Measurements from ENCODE around the gene TSC22D4. TPM values are rescaled to one million over a fixed set of nuclear protein-coding genes. Genes with fewer than 3 reads are reported as not detected.
A peak's percentile ranks its signal among the peaks of the same experiment; 100 is the strongest.

Gene TSC22D4
- polyA plus RNA-seq, 1 of the 3 experiments (the other 2 are of a cell fraction): 32.7 TPM

DNA sequence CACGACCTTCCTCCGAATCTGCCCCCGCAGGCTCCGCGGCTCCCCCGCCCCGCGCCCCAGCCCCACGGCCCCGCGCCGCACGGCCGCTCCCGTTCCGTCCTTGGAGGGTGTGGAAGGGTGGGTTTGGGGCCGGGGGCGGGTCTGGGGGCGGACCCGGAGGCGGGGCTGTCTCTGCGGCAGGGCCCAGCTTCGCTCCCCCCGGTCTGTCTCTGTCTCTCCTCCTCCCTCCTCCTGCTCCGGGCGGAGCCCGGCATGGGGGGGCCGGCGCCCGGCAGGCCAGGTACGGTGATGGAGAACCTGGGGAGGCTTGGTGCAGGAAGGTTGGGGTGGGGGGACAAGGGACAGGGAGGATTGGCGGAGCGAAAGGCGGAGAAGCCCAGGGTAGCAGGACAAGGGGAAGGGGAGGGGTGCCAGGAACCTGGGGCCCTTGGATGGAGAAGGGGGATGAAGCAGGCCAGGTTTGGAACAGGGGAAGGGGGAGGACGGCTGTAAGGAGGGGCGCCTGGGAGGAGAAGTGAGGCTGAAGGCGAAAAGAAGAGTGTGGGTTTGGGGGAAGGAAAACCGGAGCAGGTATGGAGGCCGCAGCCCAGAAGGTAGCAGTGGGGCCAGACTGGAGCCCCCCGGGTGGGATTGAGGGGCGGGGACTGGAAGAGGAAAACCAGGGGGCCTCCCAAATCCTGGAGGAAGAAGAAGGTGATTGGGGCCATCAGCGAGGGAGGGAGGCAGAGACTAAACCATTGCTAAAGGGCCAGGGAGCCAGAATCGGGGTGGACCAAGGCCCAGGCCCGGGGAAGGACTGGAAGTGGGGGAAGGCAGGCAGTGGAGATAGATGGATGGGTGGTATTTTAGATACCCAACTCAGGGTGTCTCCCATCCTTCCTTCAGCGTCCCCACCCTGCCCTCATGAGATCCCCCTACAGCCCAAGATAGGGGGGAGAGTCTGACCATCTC is 5.0 kb upstream of the TSC22D4 start, which contains the start of gene NYAP1:
NYAP1 (plus strand) TSS at position 206 of the 951 bp plus-strand sequence. CDS start 1,385 bp downstream, outside the sequence.
- Histone ChIP-seq H3K9ac (peak within 1 kb of the TSS; percentile 73), H3K36me3 (replicated peaks in 1 of 2; ENCODE audit: control insufficient read depth in 1 of 2, insufficient read depth in 2 of 2, low read length in 1 of 2) (peaks cover 0 to 6% of the 10 kb centered on the region in 2 experiments), H3K79me2 (ENCODE audit: insufficient read depth) (peaks cover 5% of the 10 kb centered on the region; the same call in 1 of the 2 replicates), H2AFZ (ENCODE audit: low read depth) (peak within 1 kb of the TSS; percentile 93), H3K27ac (ENCODE audit: low read depth in 2 of 2, low read length in 1 of 2) (peak within 1 kb of the TSS; percentile 9 to 62; a peak in 1 of 4 replicates), H3K4me1 (ENCODE audit: control insufficient read depth in 1 of 2, insufficient read depth in 2 of 2, low read depth in 1 of 2, low read length in 1 of 2) (peaks cover 4 to 28% of the 10 kb centered on the region in 2 experiments; a peak in 2 of 4 replicates), H3F3A (replicated peaks; ENCODE audit: insufficient read depth) (peaks cover 6% of the 10 kb centered on the region), H3K27me3 (ENCODE audit: insufficient read depth) (no peaks in the 10 kb centered on the region), H4K20me1 (ENCODE audit: insufficient read depth) (no peaks in the 10 kb centered on the region), H3K9me2 (no peaks in the 10 kb centered on the region), H3K9me3 (no peaks in the 10 kb centered on the region), H3K4me2 (peak within 1 kb of the TSS; percentile 93), H3K4me3 (ENCODE audit: low read depth in 2 of 2, low read length in 1 of 2) (peak within 1 kb of the TSS; percentile 51 to 76)
- DNase-seq: peak; percentile 97
- TF ChIP-seq NRF1 (IDR thresholded peaks at IDR 0.05; ENCODE audit: low read depth, low read length): no peak
- no peak for TF ChIP-seq SIN3A (IDR thresholded peaks at IDR 0.05; ENCODE audit: borderline replicate concordance, low read depth, low read length)
- TF ChIP-seq TAF1 (IDR thresholded peaks at IDR 0.05; ENCODE audit: borderline replicate concordance, low read depth, low read length): 0 out of 2 replicates have a peak, but pooled peaks have one; percentile 21
- TF ChIP-seq, protein P1, sequence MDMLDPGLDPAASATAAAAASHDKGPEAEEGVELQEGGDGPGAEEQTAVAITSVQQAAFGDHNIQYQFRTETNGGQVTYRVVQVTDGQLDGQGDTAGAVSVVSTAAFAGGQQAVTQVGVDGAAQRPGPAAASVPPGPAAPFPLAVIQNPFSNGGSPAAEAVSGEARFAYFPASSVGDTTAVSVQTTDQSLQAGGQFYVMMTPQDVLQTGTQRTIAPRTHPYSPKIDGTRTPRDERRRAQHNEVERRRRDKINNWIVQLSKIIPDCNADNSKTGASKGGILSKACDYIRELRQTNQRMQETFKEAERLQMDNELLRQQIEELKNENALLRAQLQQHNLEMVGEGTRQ (IDR thresholded peaks at IDR 0.05; ENCODE audit: borderline replicate concordance, low read depth, low read length): no peak
- TF ChIP-seq, protein P2, sequence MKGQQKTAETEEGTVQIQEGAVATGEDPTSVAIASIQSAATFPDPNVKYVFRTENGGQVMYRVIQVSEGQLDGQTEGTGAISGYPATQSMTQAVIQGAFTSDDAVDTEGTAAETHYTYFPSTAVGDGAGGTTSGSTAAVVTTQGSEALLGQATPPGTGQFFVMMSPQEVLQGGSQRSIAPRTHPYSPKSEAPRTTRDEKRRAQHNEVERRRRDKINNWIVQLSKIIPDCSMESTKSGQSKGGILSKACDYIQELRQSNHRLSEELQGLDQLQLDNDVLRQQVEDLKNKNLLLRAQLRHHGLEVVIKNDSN (IDR thresholded peaks at IDR 0.05; ENCODE audit: borderline replicate concordance, low read depth): no peak
- ChIA-PET POLR2A (interaction anchor here (0.6 to 1.0 kb wide), 2 partner anchors 22 to 71 kb away, joined by 3 to 4 read pairs; no protein-coding TSS in a partner anchor), CTCF (interaction anchor here (0.6 to 11.1 kb wide), 28 partner anchors 10 to 209 kb away, joined by 3 to 152 read pairs (median 12); partner anchors contain the start of genes AGFG2, GIGYF1, MEPCE and SPACDR)
- WGBS (ENCODE audit: low lambda C conversion rate): 16% methylated on average over 39 of the region's 45 CpGs

DNA sequence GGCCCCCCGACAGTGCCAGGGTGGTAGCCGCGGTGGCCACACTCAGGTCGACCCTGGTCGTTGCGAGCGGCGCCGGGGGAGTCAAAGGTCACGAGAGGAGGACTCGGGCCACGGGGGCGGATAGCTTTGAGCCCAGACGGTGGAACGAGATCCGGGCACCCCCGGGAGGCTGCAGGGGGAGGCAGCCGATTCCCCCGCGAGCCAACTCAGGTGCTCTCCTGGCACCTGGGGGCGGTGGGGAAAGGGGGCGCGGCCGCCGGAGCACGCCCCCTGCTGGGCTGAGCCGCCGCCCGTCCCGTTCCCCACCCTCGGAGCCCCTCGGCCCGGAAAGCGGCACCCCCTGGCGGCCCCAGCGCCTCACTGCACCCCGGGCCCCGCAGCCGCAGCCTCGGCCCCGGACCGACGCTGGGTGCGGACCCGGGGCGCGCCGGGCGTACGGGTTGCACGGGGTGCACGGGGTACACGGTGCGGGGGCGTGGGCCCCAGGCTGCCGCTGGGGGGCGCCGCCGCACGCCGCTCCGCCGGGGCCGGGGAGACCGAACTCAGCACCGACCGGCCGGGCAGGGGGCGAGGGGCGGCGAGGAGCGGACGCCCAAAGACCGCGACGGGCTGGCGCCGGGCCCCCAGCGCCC is 4.2 kb upstream of the TSC22D4 start:
- Histone ChIP-seq H4K20me1 (ENCODE audit: insufficient read depth) (no peaks in the 10 kb centered on the region), H3K9me3 (no peaks in the 10 kb centered on the region), H3K9me2 (no peaks in the 10 kb centered on the region), H3K4me2 (peak overlapping the region; percentile 93), H3K27ac (ENCODE audit: low read depth in 2 of 2, low read length in 1 of 2) (peak overlapping the region in 1 of 2 experiments; percentile 58; a peak in 1 of 4 replicates), H3K79me2 (ENCODE audit: insufficient read depth) (peaks cover 13% of the 10 kb centered on the region), H3K4me3 (ENCODE audit: low read depth in 2 of 2, low read length in 1 of 2) (peak overlapping the region; percentile 51 to 76), H3K4me1 (ENCODE audit: control insufficient read depth in 1 of 2, insufficient read depth in 2 of 2, low read depth in 1 of 2, low read length in 1 of 2) (peaks cover 4 to 27% of the 10 kb centered on the region in 2 experiments; a peak in 2 of 4 replicates), H3K27me3 (ENCODE audit: insufficient read depth) (no peaks in the 10 kb centered on the region), H3K36me3 (replicated peaks in 1 of 2; ENCODE audit: control insufficient read depth in 1 of 2, insufficient read depth in 2 of 2, low read length in 1 of 2) (peaks cover 0 to 2% of the 10 kb centered on the region in 2 experiments), H3K9ac (peak overlapping the region; percentile 73), H3F3A (replicated peaks; ENCODE audit: insufficient read depth) (peaks cover 6% of the 10 kb centered on the region), H2AFZ (ENCODE audit: low read depth) (peak overlapping the region; percentile 65; the same call in 1 of the 2 replicates)
- peak; percentile 99 for DNase-seq
- peak; percentile 36; the same call in 1 of the 2 replicates for TF ChIP-seq SIN3A (IDR thresholded peaks at IDR 0.05; ENCODE audit: borderline replicate concordance, low read depth, low read length)
- TF ChIP-seq, protein P3, sequence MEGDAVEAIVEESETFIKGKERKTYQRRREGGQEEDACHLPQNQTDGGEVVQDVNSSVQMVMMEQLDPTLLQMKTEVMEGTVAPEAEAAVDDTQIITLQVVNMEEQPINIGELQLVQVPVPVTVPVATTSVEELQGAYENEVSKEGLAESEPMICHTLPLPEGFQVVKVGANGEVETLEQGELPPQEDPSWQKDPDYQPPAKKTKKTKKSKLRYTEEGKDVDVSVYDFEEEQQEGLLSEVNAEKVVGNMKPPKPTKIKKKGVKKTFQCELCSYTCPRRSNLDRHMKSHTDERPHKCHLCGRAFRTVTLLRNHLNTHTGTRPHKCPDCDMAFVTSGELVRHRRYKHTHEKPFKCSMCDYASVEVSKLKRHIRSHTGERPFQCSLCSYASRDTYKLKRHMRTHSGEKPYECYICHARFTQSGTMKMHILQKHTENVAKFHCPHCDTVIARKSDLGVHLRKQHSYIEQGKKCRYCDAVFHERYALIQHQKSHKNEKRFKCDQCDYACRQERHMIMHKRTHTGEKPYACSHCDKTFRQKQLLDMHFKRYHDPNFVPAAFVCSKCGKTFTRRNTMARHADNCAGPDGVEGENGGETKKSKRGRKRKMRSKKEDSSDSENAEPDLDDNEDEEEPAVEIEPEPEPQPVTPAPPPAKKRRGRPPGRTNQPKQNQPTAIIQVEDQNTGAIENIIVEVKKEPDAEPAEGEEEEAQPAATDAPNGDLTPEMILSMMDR (IDR thresholded peaks at IDR 0.05): peak; percentile 91
- peak; percentile 67 for TF ChIP-seq RAD21 (IDR thresholded peaks at IDR 0.05; ENCODE audit: low read length)
- peak; percentile 84 for TF ChIP-seq SMC3 (IDR thresholded peaks at IDR 0.05; ENCODE audit: low read depth, low read length)
- TF ChIP-seq, protein P4, sequence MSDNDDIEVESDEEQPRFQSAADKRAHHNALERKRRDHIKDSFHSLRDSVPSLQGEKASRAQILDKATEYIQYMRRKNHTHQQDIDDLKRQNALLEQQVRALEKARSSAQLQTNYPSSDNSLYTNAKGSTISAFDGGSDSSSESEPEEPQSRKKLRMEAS (IDR thresholded peaks at IDR 0.05; ENCODE audit: low read depth): 0 out of 2 replicates have a peak, but pooled peaks have one; percentile 10
- no peak for TF ChIP-seq FOXM1 (IDR thresholded peaks at IDR 0.05; ENCODE audit: low read depth)
- peak; percentile 59 for TF ChIP-seq MXI1 (IDR thresholded peaks at IDR 0.05; ENCODE audit: low read depth, low read length)
- TF ChIP-seq YY1 (IDR thresholded peaks at IDR 0.05; ENCODE audit: low read depth): no peak
- TF ChIP-seq, protein P1 (IDR thresholded peaks at IDR 0.05; ENCODE audit: borderline replicate concordance, low read depth, low read length): no peak
- 6% methylated on average over 24 of the region's 79 CpGs for WGBS (ENCODE audit: low lambda C conversion rate)
- ChIA-PET POLR2A (interaction anchor here (0.6 to 1.4 kb wide), 4 partner anchors 14 to 103 kb away, joined by 3 to 4 read pairs (median 3); partner anchors contain the start of genes FBXO24 and LRCH4), CTCF (interaction anchor here (0.6 to 11.1 kb wide), 63 partner anchors 9 to 403 kb away, joined by 3 to 152 read pairs (median 5); partner anchors contain the start of genes AGFG2, FBXO24, GIGYF1 and LRCH4)
